GM12891 (cell line): ENCODE measurements around the gene RTN4RL1.

Experiments used
- POLR2A ChIP-seq: IDR thresholded peaks from 2 replicates; pipeline ENCODE4 v1.6.1; 2011; ENCODE audit warnings: low read depth, low read length, control low read depth
- POLR2AphosphoS5 ChIP-seq: IDR thresholded peaks from 2 replicates; pipeline ENCODE4 v1.6.1; 2011; ENCODE audit warnings: low read depth, low read length, control low read depth

DNA sequence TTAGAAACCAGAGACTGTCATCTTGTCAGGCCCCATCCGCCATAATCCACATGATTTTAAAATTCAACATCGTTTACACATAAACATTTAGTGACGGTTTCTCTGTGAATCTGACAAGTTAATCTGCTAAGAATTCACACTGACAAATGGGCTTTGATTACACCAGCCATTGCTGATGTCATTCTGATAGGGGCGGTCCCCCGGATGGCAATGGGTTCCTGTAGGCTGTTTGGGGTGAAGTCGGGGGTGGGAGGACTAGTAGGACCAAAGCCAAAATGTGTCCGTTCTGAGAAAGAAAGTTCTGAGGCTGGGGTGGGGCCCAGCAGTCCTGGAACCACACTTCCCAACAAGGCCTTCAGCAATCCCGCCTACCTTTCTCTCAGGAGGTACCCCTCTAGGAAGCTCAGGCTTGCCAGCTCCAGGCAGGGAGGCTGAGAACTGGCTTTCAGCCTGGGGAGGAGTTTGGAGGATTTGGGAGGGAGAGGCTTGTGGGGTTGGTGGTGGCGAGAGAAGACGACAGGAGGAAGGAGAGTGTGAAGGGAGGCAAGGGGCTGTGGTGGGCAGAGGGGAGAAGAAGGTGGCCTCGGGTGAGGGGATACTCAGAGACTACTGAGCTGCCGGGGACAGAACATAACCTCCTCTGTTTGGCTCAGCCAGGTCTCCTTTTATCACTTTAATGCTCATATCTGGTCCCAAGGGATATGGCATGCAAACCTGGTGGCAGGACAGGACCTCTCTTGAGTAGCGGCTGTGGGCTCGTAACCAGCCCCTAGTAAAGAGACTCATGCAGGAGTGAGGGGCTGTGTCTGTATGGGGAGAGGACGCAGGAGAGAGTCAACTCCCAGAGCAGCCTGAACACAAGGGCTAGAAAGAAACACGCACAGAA, 38.4 kb upstream of the RTN4RL1 start:
- peak; percentile 17; the same call in 1 of the 2 replicates for TF ChIP-seq POLR2A
- TF ChIP-seq POLR2AphosphoS5 = no peak
